Breast epithelium (tissue), 3 donors: ENCODE data around the gene IL13.

Experiments
- POLR2A ChIP-seq: fragments of 450-650 bp; IDR thresholded peaks from one replicate; pipeline ENCODE4 v1.6.1; 2016; ENCODE audit warnings: antibody characterized with exemption, mild to moderate bottlenecking, moderate library complexity
- TF ChIP-seq, protein P1 (sequence below), 3 donors: fragments of 450-650 bp; IDR thresholded peaks; one replicate each; pipeline ENCODE4 v1.5.1; 2016 to 2017; ENCODE audit warnings: antibody characterized with exemption in 3 of 3, mild to moderate bottlenecking in 3 of 3, moderate library complexity in 3 of 3

DNA sequence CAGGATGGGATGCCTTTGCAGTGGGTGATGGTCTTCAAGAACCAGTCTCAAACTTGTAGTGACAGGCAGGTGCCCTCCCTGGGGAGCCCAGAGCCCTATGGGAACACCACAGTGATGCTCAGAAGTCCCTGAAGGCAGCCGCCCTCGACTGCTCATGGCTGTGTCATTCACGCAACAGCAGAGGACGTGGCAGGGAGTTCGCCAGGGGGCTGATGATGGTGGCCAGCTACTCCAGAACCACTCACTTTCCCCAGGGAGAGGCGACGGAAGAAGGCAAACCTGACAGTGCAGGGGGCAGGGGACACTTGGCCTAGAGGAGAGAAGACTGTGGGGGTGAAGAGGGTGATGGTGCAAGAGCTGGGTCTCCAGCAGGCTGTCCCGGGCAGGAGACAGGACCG, 4.0 kb downstream of the IL13 start:
- TF ChIP-seq, protein P1, sequence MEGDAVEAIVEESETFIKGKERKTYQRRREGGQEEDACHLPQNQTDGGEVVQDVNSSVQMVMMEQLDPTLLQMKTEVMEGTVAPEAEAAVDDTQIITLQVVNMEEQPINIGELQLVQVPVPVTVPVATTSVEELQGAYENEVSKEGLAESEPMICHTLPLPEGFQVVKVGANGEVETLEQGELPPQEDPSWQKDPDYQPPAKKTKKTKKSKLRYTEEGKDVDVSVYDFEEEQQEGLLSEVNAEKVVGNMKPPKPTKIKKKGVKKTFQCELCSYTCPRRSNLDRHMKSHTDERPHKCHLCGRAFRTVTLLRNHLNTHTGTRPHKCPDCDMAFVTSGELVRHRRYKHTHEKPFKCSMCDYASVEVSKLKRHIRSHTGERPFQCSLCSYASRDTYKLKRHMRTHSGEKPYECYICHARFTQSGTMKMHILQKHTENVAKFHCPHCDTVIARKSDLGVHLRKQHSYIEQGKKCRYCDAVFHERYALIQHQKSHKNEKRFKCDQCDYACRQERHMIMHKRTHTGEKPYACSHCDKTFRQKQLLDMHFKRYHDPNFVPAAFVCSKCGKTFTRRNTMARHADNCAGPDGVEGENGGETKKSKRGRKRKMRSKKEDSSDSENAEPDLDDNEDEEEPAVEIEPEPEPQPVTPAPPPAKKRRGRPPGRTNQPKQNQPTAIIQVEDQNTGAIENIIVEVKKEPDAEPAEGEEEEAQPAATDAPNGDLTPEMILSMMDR (IDR thresholded peaks at IDR 0.05), result no peak
- no peak for TF ChIP-seq POLR2A
